AG09319 (cell line): Measurements from ENCODE around the gene ZBED5.
"Not testable (repeated sequence)": the region's sequence is repeated elsewhere in the genome, so short reads cannot be mapped to it uniquely, and the experiment has no call there.

Source experiments
- DNase-seq: peaks from one replicate; pipeline ENCODE4 v3.0.0-alpha.2; 2010; ENCODE audit warnings: low read depth; ENCODE audit errors: extremely low read depth
- CTCF ChIP-seq: IDR thresholded peaks from 2 replicates; pipeline ENCODE4 v1.5.1; 2011; ENCODE audit warnings: low read depth, mild to moderate bottlenecking, inconsistent platforms, low read length, moderate library complexity

ZBED5 gene

GRCh38 chr11:10891151-10891720 lies 33.4 kb upstream of the ZBED5 start:
- no peak for TF ChIP-seq CTCF
- no peak for DNase-seq

GRCh38 chr11:10890083-10890482 lies 32.2 kb upstream of the ZBED5 start:
- DNase-seq, result not testable (repeated sequence)

GRCh38 chr11:10887307-10887706 lies 29.5 kb upstream of the ZBED5 start:
- DNase-seq, result no peak
- no peak for TF ChIP-seq CTCF

GRCh38 chr11:10886652-10887250 lies 28.9 kb upstream of the ZBED5 start:
- no peak for DNase-seq
- TF ChIP-seq CTCF, result no peak

- TF ChIP-seq CTCF, result no peak
- DNase-seq, result no peak
Measured at GRCh38 chr11:10885703-10886363, 28.0 kb upstream of the ZBED5 start.

GRCh38 chr11:10884292-10884691 lies 26.4 kb upstream of the ZBED5 start:
- DNase-seq, result not testable (repeated sequence)

GRCh38 chr11:10881892-10882291 lies 24.0 kb upstream of the ZBED5 start:
- no peak for TF ChIP-seq CTCF
- DNase-seq, result no peak

GRCh38 chr11:10878408-10879214 lies 20.8 kb upstream of the ZBED5 start:
- TF ChIP-seq CTCF, result peak; percentile 66
- no peak for DNase-seq
